ENCODE measurements around the gene MYL9. TPM values are rescaled to one million over a fixed set of nuclear protein-coding genes. Genes with fewer than 3 reads are reported as not detected.

MYL9 gene
- total RNA-seq, 4 donors from 2014 or later, result 56.8 to 175 (median 111) TPM

GRCh38 chr20:36573103-36573797, 31.9 kb downstream of the MYL9 start, which contains the start of gene TGIF2:
TSS of gene TGIF2 (plus strand) at chr20:36573597. CDS start at chr20:36578775, 5,178 bp downstream.
- TF ChIP-seq, protein P1, sequence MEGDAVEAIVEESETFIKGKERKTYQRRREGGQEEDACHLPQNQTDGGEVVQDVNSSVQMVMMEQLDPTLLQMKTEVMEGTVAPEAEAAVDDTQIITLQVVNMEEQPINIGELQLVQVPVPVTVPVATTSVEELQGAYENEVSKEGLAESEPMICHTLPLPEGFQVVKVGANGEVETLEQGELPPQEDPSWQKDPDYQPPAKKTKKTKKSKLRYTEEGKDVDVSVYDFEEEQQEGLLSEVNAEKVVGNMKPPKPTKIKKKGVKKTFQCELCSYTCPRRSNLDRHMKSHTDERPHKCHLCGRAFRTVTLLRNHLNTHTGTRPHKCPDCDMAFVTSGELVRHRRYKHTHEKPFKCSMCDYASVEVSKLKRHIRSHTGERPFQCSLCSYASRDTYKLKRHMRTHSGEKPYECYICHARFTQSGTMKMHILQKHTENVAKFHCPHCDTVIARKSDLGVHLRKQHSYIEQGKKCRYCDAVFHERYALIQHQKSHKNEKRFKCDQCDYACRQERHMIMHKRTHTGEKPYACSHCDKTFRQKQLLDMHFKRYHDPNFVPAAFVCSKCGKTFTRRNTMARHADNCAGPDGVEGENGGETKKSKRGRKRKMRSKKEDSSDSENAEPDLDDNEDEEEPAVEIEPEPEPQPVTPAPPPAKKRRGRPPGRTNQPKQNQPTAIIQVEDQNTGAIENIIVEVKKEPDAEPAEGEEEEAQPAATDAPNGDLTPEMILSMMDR (IDR thresholded peaks at IDR 0.05; ENCODE audit: low read depth), result no peak

GRCh38 chr20:36573798-36574365, 32.6 kb downstream of the MYL9 start:
- TF ChIP-seq, protein P1 (IDR thresholded peaks at IDR 0.05; ENCODE audit: low read depth), result no peak

- TF ChIP-seq, protein P1 (IDR thresholded peaks at IDR 0.05; ENCODE audit: low read depth), result no peak
Observed at GRCh38 chr20:36574366-36575135, 33.2 kb downstream of the MYL9 start.

DNA sequence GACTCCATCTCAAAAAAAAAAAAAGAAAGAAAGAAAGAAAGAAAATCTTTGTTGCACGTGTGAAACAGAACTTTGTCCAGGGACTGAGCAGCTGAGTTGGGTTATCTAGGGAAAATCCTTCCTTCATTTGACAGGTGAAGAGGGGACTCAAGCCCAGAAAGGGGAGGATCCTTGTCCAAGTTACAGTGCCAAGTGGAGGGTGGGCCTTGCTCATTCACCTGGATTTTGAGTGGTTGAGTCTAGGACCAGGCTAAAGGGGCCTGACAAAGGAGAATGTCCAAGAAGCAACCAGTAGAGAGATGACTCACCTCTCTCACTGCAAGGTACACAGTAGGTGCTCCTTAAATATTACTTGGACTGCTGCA, 34.7 kb downstream of the MYL9 start:
- TF ChIP-seq, protein P1 (IDR thresholded peaks at IDR 0.05; ENCODE audit: low read depth), result no peak

GRCh38 chr20:36578356-36579041, 37.2 kb downstream of the MYL9 start:
- TF ChIP-seq, protein P1 (IDR thresholded peaks at IDR 0.05; ENCODE audit: low read depth), result no peak

DNA sequence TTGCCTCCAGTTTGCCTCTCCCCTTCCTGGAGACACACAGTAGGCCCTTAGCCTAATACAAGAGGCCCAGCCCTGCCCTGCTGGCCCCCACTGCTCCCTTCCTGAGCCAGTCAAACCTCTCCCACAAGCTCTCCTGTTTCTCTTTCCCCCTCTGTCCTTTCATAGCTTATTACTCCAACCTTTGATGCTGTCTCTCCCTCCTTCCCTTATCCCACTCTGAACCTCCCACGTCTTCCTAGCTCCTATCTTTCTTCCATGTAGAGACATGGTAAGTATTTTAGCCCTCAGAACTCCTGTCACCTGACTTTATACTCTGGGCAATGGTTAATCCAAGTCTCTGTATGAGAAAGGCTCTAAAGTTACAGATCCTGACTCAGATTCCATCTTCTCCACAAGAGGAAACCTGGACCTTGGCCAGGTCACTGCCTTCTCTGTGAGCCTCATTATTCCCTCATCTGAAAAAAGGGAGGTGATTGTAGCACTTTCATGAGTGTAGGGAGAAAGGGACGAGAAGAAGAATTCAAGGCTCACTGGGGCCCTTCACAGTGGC, 38.8 kb downstream of the MYL9 start:
- TF ChIP-seq, protein P1 (IDR thresholded peaks at IDR 0.05; ENCODE audit: low read depth), result no peak

Data from subcutaneous adipose tissue (tissue), 4 donors.